Activated CD8-positive, alpha-beta T cell treated with anti-CD3 and anti-CD28 coated beads for 36 hours (primary cell): ENCODE measurements around the gene AQP7. TPM values are rescaled to one million over a fixed set of nuclear protein-coding genes. Genes with fewer than 3 reads are reported as not detected.
A peak's percentile ranks its signal among the peaks of the same experiment; 100 is the strongest.

Source experiments
- ATAC-seq: fragments of 200-7000 bp; cut with Tn5 transposase; one replicate; pipeline ENCODE4 v1.10.0; 2021; ENCODE audit warnings: mild to moderate bottlenecking, moderate library complexity
- CTCF ChIA-PET: fragments of 350-600 bp; sonication (Branson Sonifier 250); formaldehyde crosslinking; loops from one replicate; lab custom pipeline; 2021; ENCODE audit warnings: antibody characterized with exemption; lab: Charles Lee
- POLR2A ChIA-PET: fragments of 350-600 bp; sonication (Branson Sonifier 250); formaldehyde crosslinking; loops from one replicate; lab custom pipeline; 2021; ENCODE audit warnings: antibody characterized with exemption; lab: Charles Lee
- DNase-seq: peaks from one replicate; pipeline ENCODE4 v3.0.0-alpha.2; 2020
- H3K27ac Mint-ChIP-seq: one replicate; pipeline ENCODE4 v1.8.0; 2021; ENCODE audit warnings: mild to moderate bottlenecking, mixed read lengths
- H3K27me3 Mint-ChIP-seq: one replicate; pipeline ENCODE4 v1.8.0; 2021; ENCODE audit warnings: mixed read lengths
- H3K36me3 Mint-ChIP-seq: one replicate; pipeline ENCODE4 v1.8.0; 2021; ENCODE audit warnings: low read depth, mixed read lengths
- H3K4me1 Mint-ChIP-seq: one replicate; pipeline ENCODE4 v1.8.0; 2021; ENCODE audit warnings: low read depth, mixed read lengths
- H3K4me3 Mint-ChIP-seq: one replicate; pipeline ENCODE4 v1.8.0; 2021; ENCODE audit warnings: mild to moderate bottlenecking, moderate library complexity, mixed read lengths
- H3K9me3 Mint-ChIP-seq: one replicate; pipeline ENCODE4 v1.8.0; 2021; ENCODE audit warnings: mixed read lengths
- CTCF ChIP-seq: fragments of 200-600 bp; IDR thresholded peaks from one replicate; pipeline ENCODE4 v1.8.0; 2022; ENCODE audit warnings: antibody characterized with exemption, mild to moderate bottlenecking
- intact Hi-C: fragments of 100-400 bp; cut with micrococcal nuclease; formaldehyde crosslinking; loops from one replicate; pipeline ENCODE4 v1.10.0; 2022
- total RNA-seq, 2 experiments: library from RNA; stranded (reverse); gene quantifications; one replicate each; pipeline ENCODE4 v1.2.3, GENCODE V29; 2021

Gene AQP7
- total RNA-seq, 2 experiments from 2014 or later: not detected

GRCh38 chr9:33348998-33349397, 53.4 kb downstream of the AQP7 start:
- ChIA-PET POLR2A (interaction anchor here (0.6 kb wide), 1 partner anchor 38 kb away, joined by 3 read pairs; no protein-coding TSS in a partner anchor), CTCF (no interaction called here)
- no peaks in the 10 kb centered on the region for H3K27me3 Mint-ChIP-seq
- DNase-seq: no peak
- TF ChIP-seq CTCF: no peak
- intact Hi-C loops: no loop called here
- no peak for ATAC-seq
- H3K4me3 Mint-ChIP-seq: no peak overlapping the region
- no peaks in the 10 kb centered on the region for H3K9me3 Mint-ChIP-seq
- H3K27ac Mint-ChIP-seq: no peak overlapping the region
- peaks cover 48% of the 10 kb centered on the region for H3K36me3 Mint-ChIP-seq
- H3K4me1 Mint-ChIP-seq: peaks cover 2% of the 10 kb centered on the region

DNA sequence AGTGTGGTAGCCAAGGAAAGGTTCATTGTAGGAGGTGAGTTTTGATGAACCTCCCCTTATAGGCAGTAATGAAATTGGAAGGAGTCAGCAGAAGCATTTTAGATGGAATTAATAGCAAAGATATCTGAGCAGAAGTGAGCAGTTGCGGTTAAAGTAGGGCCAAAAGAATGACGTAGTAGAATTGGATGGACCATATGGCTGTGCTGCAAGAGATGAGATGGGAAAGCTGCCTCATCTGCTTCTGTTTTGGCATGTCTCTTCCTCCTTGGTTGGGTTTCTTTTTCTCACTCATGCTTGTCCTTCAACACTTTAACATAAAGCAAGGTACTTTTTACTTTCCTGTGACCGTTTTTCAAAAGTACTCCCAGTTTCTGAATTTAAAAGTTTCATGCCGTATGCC, 55.8 kb downstream of the AQP7 start:
- Mint-ChIP-seq H3K27ac (peak overlapping the region; percentile 51), H3K9me3 (no peaks in the 10 kb centered on the region)
- intact Hi-C loops: no loop called here

DNA sequence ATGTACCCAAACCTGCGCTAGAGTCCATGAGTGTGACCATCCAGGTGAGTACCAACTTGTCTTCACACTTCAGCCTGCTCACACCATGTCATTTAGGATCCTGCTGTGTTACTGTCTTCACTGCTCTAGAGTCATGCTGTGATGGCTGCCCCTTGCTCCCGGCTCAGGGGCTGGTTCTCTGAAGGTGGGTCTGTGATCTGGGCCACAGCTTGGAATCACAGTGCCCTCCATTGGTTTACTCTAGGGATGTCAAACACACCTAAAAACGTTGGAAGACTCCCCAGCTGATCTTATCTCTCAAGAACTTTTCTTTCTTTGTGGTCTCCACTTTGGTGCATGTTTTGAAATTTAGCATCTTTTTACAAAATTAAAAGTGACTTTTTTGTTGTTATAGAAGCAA, 58.2 kb downstream of the AQP7 start:
- no peak for DNase-seq
- peaks cover 3% of the 10 kb centered on the region for H3K4me1 Mint-ChIP-seq
- intact Hi-C loops: no loop called here
- no peak overlapping the region for H3K4me3 Mint-ChIP-seq
- peaks cover 14% of the 10 kb centered on the region for H3K9me3 Mint-ChIP-seq
- ChIA-PET POLR2A (interaction anchor here (1.0 kb wide), 1 partner anchor 16 kb away, joined by 3 read pairs; no protein-coding TSS in a partner anchor), CTCF (no interaction called here)
- no peak for TF ChIP-seq CTCF
- H3K27me3 Mint-ChIP-seq: no peaks in the 10 kb centered on the region
- H3K27ac Mint-ChIP-seq: peak overlapping the region; percentile 20
- ATAC-seq: no peak
- H3K36me3 Mint-ChIP-seq: peaks cover 73% of the 10 kb centered on the region

More for the DNA sequence above, 55.8 kb downstream of the AQP7 start:
- no peak overlapping the region for H3K4me3 Mint-ChIP-seq
- no peaks in the 10 kb centered on the region for H3K27me3 Mint-ChIP-seq
- DNase-seq (no peak), ATAC-seq (no peak)
- peaks cover 59% of the 10 kb centered on the region for H3K36me3 Mint-ChIP-seq
- peaks cover 3% of the 10 kb centered on the region for H3K4me1 Mint-ChIP-seq
- no peak for TF ChIP-seq CTCF
- ChIA-PET POLR2A (no interaction called here), CTCF (no interaction called here)

GRCh38 chr9:33341182-33341581, 61.2 kb downstream of the AQP7 start:
- no peaks in the 10 kb centered on the region for H3K27me3 Mint-ChIP-seq
- peaks cover 65% of the 10 kb centered on the region for H3K36me3 Mint-ChIP-seq
- ChIA-PET POLR2A (no interaction called here), CTCF (no interaction called here)
- peaks cover 1% of the 10 kb centered on the region for H3K4me1 Mint-ChIP-seq
- DNase-seq: no peak
- peak overlapping the region; percentile 51 for H3K27ac Mint-ChIP-seq
- H3K4me3 Mint-ChIP-seq: no peak overlapping the region
- no peak for TF ChIP-seq CTCF
- ATAC-seq: no peak
- intact Hi-C loops: no loop called here
- H3K9me3 Mint-ChIP-seq: peaks cover 18% of the 10 kb centered on the region

DNA sequence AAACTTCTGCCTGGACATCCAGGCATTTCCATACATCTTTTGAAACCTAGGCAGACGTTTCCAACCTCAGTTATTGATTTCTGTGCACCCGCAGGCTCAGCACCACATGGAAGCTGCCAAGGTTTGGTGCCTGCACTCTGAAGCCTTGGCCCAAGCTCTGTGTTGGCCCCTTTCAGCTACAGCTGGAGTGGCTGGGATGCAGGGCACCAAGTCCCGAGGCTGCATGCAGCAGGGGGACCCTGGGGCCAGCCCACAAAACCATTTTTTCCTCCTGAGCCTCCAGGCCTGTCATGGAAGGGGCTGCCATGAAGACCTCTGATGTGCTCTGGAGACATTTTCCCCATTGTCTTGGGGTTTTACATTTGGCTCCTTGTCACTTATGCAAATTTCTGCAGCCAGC, 62.2 kb downstream of the AQP7 start:
- no peak for TF ChIP-seq CTCF
- Mint-ChIP-seq H3K9me3 (peaks cover 18% of the 10 kb centered on the region), H3K4me1 (peaks cover 1% of the 10 kb centered on the region), H3K36me3 (peaks cover 60% of the 10 kb centered on the region), H3K27ac (no peak overlapping the region), H3K27me3 (no peaks in the 10 kb centered on the region), H3K4me3 (no peak overlapping the region)
- ChIA-PET POLR2A (no interaction called here), CTCF (interaction anchor here (1.0 kb wide), 1 partner anchor 35 kb away, joined by 3 read pairs; no protein-coding TSS in a partner anchor)
- DNase-seq: no peak
- intact Hi-C loops: no loop called here
- ATAC-seq: no peak

Other genes with a start within 250 kb of the AQP7 start
- 10 to 100 TPM; 41.2 to 41.4 TPM for gene B4GALT1, start 235.2 kb downstream of the AQP7 start, total RNA-seq
- not detected for gene SPINK4, start 162.4 kb downstream of the AQP7 start, total RNA-seq
- gene BAG1, start 137.9 kb downstream of the AQP7 start, total RNA-seq: 10 to 100 TPM; 55.6 to 61.6 TPM
- 10 to 100 TPM; 64.6 to 74.2 TPM for gene CHMP5, start 137.5 kb downstream of the AQP7 start, total RNA-seq
- 10 to 100 TPM; 37.4 to 38.9 TPM for gene NFX1, start 112.1 kb downstream of the AQP7 start, total RNA-seq
- 1 to 10 TPM; 1.2 to 2.6 TPM for gene AQP3, start 45.0 kb upstream of the AQP7 start, total RNA-seq
- 10 to 100 TPM; 45.5 to 45.9 TPM for gene NOL6, start 71.4 kb upstream of the AQP7 start, total RNA-seq
- under 1 TPM in 1 of 2 experiments, not detected in 1; 0.56 TPM for gene ANKRD18B, start 121.7 kb upstream of the AQP7 start, total RNA-seq